ENCODE data around the gene SIAH2. TPM values are rescaled to one million over a fixed set of nuclear protein-coding genes. Genes with fewer than 3 reads are reported as not detected.

Gene SIAH2
- total and polyA plus RNA-seq, 2 experiments from 2014 or later = 6.3 to 28.8 TPM

DNA sequence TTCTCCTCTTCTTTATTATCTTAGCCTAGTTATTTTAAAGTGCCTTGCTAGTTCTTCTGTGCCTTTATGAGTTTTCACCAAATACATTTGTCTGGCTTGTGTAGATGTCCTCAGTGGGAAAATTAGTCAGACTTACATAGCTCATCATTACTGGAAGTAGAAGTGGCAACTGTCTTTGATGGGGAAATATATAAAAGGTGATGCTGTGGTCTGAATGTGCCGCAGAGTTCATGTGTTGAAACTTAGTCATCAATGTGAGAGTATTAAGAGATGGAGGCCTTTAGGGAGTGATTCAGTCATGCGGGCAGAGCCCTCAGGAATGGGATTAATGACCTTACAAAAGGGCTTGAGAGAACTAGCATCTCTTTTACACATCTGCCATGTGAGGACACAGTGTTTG, 52.9 kb downstream of the SIAH2 start (continued):
- TF ChIP-seq, protein P1, sequence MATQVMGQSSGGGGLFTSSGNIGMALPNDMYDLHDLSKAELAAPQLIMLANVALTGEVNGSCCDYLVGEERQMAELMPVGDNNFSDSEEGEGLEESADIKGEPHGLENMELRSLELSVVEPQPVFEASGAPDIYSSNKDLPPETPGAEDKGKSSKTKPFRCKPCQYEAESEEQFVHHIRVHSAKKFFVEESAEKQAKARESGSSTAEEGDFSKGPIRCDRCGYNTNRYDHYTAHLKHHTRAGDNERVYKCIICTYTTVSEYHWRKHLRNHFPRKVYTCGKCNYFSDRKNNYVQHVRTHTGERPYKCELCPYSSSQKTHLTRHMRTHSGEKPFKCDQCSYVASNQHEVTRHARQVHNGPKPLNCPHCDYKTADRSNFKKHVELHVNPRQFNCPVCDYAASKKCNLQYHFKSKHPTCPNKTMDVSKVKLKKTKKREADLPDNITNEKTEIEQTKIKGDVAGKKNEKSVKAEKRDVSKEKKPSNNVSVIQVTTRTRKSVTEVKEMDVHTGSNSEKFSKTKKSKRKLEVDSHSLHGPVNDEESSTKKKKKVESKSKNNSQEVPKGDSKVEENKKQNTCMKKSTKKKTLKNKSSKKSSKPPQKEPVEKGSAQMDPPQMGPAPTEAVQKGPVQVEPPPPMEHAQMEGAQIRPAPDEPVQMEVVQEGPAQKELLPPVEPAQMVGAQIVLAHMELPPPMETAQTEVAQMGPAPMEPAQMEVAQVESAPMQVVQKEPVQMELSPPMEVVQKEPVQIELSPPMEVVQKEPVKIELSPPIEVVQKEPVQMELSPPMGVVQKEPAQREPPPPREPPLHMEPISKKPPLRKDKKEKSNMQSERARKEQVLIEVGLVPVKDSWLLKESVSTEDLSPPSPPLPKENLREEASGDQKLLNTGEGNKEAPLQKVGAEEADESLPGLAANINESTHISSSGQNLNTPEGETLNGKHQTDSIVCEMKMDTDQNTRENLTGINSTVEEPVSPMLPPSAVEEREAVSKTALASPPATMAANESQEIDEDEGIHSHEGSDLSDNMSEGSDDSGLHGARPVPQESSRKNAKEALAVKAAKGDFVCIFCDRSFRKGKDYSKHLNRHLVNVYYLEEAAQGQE (IDR thresholded peaks at IDR 0.05; ENCODE audit: unreplicated experiment) = no peak
- TF ChIP-seq, protein P2, sequence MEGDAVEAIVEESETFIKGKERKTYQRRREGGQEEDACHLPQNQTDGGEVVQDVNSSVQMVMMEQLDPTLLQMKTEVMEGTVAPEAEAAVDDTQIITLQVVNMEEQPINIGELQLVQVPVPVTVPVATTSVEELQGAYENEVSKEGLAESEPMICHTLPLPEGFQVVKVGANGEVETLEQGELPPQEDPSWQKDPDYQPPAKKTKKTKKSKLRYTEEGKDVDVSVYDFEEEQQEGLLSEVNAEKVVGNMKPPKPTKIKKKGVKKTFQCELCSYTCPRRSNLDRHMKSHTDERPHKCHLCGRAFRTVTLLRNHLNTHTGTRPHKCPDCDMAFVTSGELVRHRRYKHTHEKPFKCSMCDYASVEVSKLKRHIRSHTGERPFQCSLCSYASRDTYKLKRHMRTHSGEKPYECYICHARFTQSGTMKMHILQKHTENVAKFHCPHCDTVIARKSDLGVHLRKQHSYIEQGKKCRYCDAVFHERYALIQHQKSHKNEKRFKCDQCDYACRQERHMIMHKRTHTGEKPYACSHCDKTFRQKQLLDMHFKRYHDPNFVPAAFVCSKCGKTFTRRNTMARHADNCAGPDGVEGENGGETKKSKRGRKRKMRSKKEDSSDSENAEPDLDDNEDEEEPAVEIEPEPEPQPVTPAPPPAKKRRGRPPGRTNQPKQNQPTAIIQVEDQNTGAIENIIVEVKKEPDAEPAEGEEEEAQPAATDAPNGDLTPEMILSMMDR (conservative IDR thresholded peaks at IDR 0.05; ENCODE audit: low read depth in 2 of 2) = no peak
- TF ChIP-seq ZNF114 (CRISPR knock-in tag; IDR thresholded peaks at IDR 0.05) = no peak
- TF ChIP-seq, protein P3, sequence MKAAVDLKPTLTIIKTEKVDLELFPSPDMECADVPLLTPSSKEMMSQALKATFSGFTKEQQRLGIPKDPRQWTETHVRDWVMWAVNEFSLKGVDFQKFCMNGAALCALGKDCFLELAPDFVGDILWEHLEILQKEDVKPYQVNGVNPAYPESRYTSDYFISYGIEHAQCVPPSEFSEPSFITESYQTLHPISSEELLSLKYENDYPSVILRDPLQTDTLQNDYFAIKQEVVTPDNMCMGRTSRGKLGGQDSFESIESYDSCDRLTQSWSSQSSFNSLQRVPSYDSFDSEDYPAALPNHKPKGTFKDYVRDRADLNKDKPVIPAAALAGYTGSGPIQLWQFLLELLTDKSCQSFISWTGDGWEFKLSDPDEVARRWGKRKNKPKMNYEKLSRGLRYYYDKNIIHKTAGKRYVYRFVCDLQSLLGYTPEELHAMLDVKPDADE (IDR thresholded peaks at IDR 0.05) = no peak
- TF ChIP-seq EZH2 (IDR thresholded peaks at IDR 0.05; ENCODE audit: low read depth, unreplicated experiment) = no peak
- no peak for TF ChIP-seq CREB1 (CRISPR knock-in tag; IDR thresholded peaks at IDR 0.05; ENCODE audit: low read depth)
- no peak for TF ChIP-seq NANOG (IDR thresholded peaks at IDR 0.05; ENCODE audit: borderline replicate concordance)
- no peak for TF ChIP-seq ZNF331 (CRISPR knock-in tag; IDR thresholded peaks at IDR 0.05; ENCODE audit: low read depth)

DNA sequence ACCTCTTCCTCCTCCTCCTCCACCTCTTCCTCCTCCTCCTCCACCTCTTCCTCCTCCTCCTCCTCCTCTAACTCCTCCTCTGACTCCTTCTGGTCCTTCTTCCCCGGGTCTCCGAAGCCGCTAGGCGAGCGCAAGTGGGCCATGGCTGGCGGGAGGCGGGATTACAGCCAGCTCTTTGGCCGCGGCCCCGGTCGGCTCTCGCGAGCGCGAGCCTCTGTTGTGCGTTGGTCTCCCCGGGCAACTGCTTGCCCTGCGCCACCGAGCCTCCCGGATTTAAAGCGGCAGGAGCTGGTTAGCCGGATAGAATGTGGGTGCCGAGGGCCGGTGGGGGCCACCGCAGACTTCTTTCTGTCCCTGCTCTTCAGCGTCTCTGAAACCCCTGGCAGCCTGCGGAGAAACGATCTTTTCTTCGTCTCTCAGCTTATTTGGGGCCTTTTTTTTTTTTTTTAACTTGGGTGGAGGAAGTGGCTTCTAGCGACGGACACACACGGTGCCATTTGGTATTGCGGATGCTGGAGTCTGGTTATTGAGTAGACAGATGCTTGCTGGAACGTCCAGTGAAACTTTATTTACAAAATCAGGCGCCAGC, 59.1 kb downstream of the SIAH2 start, which contains the start of gene ERICH6:
Gene ERICH6 (minus strand): TSS at position 165 of the 589 bp plus-strand sequence. CDS start 22 bp downstream, at position 143.
- H3K27ac ChIP-seq (ENCODE audit: low read depth) = no peak within 1 kb of the TSS
- no peaks in the 10 kb centered on the region for H3K27me3 ChIP-seq (ENCODE audit: insufficient read depth)
- 0 out of 2 replicates have a peak, but pooled peaks cover 3% of the 10 kb centered on the region for H3F3A ChIP-seq (replicated peaks; ENCODE audit: low read depth)
- peak; percentile 99 for ATAC-seq
- H2AFZ ChIP-seq = peak within 1 kb of the TSS; percentile 96
- H3K36me3 ChIP-seq (ENCODE audit: insufficient read depth) = no peaks in the 10 kb centered on the region
- Mint-ChIP-seq H3K9me3 (peaks cover 7% of the 10 kb centered on the region; the same call in 2 of the 3 replicates), H3K27ac (peak within 1 kb of the TSS; percentile 84; the same call in 1 of the 2 replicates), H3K27me3 (ENCODE audit: insufficient read depth, low read depth, poor library complexity) (peaks cover 7% of the 10 kb centered on the region), H3K4me1 (0 out of 3 replicates have a peak, but pooled peaks cover 2% of the 10 kb centered on the region), H3K36me3 (ENCODE audit: low read depth) (peaks cover 4% of the 10 kb centered on the region; the same call in 1 of the 3 replicates), H3K4me3 (peak within 1 kb of the TSS; percentile 88)
- peak; percentile 97 for DNase-seq (ENCODE audit: low spot score)
- no peaks in the 10 kb centered on the region for H3K79me2 ChIP-seq (replicated peaks; ENCODE audit: insufficient read depth)
- H3K4me1 ChIP-seq (ENCODE audit: insufficient read depth) = peaks cover 5% of the 10 kb centered on the region; the same call in 1 of the 2 replicates
- peak within 1 kb of the TSS; percentile 69 for H3K4me3 ChIP-seq
- peak within 1 kb of the TSS; percentile 84 for H3K4me2 ChIP-seq
- no peaks in the 10 kb centered on the region for H3K9me2 ChIP-seq (ENCODE audit: insufficient read depth)
- H4K20me1 ChIP-seq (replicated peaks; ENCODE audit: insufficient read depth) = no peaks in the 10 kb centered on the region; the same call in 1 of the 2 replicates
- TF ChIP-seq, protein P1 (IDR thresholded peaks at IDR 0.05; ENCODE audit: unreplicated experiment) = no peak
- TF ChIP-seq ZNF331 (CRISPR knock-in tag; IDR thresholded peaks at IDR 0.05; ENCODE audit: low read depth) = no peak
- no peak for TF ChIP-seq CREB1 (CRISPR knock-in tag; IDR thresholded peaks at IDR 0.05; ENCODE audit: low read depth)
- no peak for TF ChIP-seq JUNB (IDR thresholded peaks at IDR 0.05; ENCODE audit: unreplicated experiment)
- peak; percentile 80 for TF ChIP-seq POLR2AphosphoS5 (IDR thresholded peaks at IDR 0.05; ENCODE audit: low read depth)
- no peak for TF ChIP-seq ZNF114 (CRISPR knock-in tag; IDR thresholded peaks at IDR 0.05)
- TF ChIP-seq NANOG (IDR thresholded peaks at IDR 0.05; ENCODE audit: borderline replicate concordance) = no peak
- TF ChIP-seq, protein P3 (IDR thresholded peaks at IDR 0.05) = no peak
